Right forelimb (tissue), 1 donor: ENCODE measurements around the gene MAPKAPK2.

Experiments used
- DNase-seq: peaks from one replicate; pipeline ENCODE4 v3.0.0-alpha.2; 2018

The MAPKAPK2 gene

GRCh38 chr1:206705726-206706297 lies 21.1 kb downstream of the MAPKAPK2 start:
- DNase-seq: no peak

GRCh38 chr1:206706298-206706791 lies 21.6 kb downstream of the MAPKAPK2 start:
- peak; percentile 61 for DNase-seq

GRCh38 chr1:206706806-206707366 lies 22.2 kb downstream of the MAPKAPK2 start:
- no peak for DNase-seq

GRCh38 chr1:206708058-206708457 lies 23.4 kb downstream of the MAPKAPK2 start:
- DNase-seq: no peak

- DNase-seq: no peak
Measured at GRCh38 chr1:206708882-206709281, 24.2 kb downstream of the MAPKAPK2 start.

- DNase-seq: no peak
Measured at GRCh38 chr1:206709322-206709721, 24.6 kb downstream of the MAPKAPK2 start.

GRCh38 chr1:206709772-206710459 lies 25.2 kb downstream of the MAPKAPK2 start:
- DNase-seq: no peak

- DNase-seq: no peak
Measured at GRCh38 chr1:206710460-206710823, 25.7 kb downstream of the MAPKAPK2 start.

- no peak for DNase-seq
Measured at GRCh38 chr1:206713070-206713469, 28.4 kb downstream of the MAPKAPK2 start.

GRCh38 chr1:206713910-206714312 lies 29.2 kb downstream of the MAPKAPK2 start:
- DNase-seq: no peak

- no peak for DNase-seq
Measured at GRCh38 chr1:206714331-206715058, 29.8 kb downstream of the MAPKAPK2 start.

- no peak for DNase-seq
Measured at GRCh38 chr1:206715120-206715519, 30.4 kb downstream of the MAPKAPK2 start.

- DNase-seq: no peak
Measured at GRCh38 chr1:206715552-206716158, 30.9 kb downstream of the MAPKAPK2 start.

- no peak for DNase-seq
Measured at GRCh38 chr1:206716159-206716869, 31.6 kb downstream of the MAPKAPK2 start.

- DNase-seq: no peak
Measured at GRCh38 chr1:206716870-206717673, 32.4 kb downstream of the MAPKAPK2 start.

GRCh38 chr1:206717674-206717989 lies 32.9 kb downstream of the MAPKAPK2 start:
- no peak for DNase-seq

- no peak for DNase-seq
Measured at GRCh38 chr1:206719169-206719839, 34.6 kb downstream of the MAPKAPK2 start.

- no peak for DNase-seq
Measured at GRCh38 chr1:206721454-206721853, 36.7 kb downstream of the MAPKAPK2 start.

GRCh38 chr1:206722751-206723461 lies 38.2 kb downstream of the MAPKAPK2 start:
- peak; percentile 19 for DNase-seq

GRCh38 chr1:206723462-206723804 lies 38.7 kb downstream of the MAPKAPK2 start:
- peak; percentile 4 for DNase-seq
